ENCODE measurements around the gene FAM9A.
"Not testable (repeated sequence)": the region's sequence is repeated elsewhere in the genome, so short reads cannot be mapped to it uniquely, and the experiment has no call there.

GRCh38 chrX:8799281-8799680 is 1.9 kb downstream of the FAM9A start:
- TF ChIP-seq BRCA1 (IDR thresholded peaks at IDR 0.05; ENCODE audit: low read depth, low read length); HDAC6 (IDR thresholded peaks at IDR 0.05; ENCODE audit: low read depth, low read length); SP2 (IDR thresholded peaks at IDR 0.05; ENCODE audit: low read length); RFX5 (IDR thresholded peaks at IDR 0.05; ENCODE audit: borderline replicate concordance, low read depth, low read length): not testable (repeated sequence)

Data from H1 (cell line).